NCI-H524 (cell line): ENCODE measurements around the gene ZNF541.

Experiments used
- DNase-seq, 2 experiments: peaks; one replicate each; lab custom pipeline; 2025; lab: John Stamatoyannopoulos, UW

The ZNF541 gene

GRCh38 chr19:47542030-47542475 lies 30.9 kb downstream of the ZNF541 start:
- DNase-seq = no peak

- no peak for DNase-seq
Measured at GRCh38 chr19:47541518-47541917, 31.4 kb downstream of the ZNF541 start.

GRCh38 chr19:47540748-47541147 lies 32.2 kb downstream of the ZNF541 start:
- DNase-seq = peak; percentile 27 to 48

- no peak for DNase-seq
Measured at GRCh38 chr19:47539747-47540311, 33.1 kb downstream of the ZNF541 start.

- DNase-seq = no peak
Measured at GRCh38 chr19:47538812-47539211, 34.1 kb downstream of the ZNF541 start.

GRCh38 chr19:47537493-47537892 lies 35.5 kb downstream of the ZNF541 start:
- no peak for DNase-seq

- no peak for DNase-seq
Measured at GRCh38 chr19:47534628-47535027, 38.3 kb downstream of the ZNF541 start.

- DNase-seq = no peak
Measured at GRCh38 chr19:47531640-47532387, 41.1 kb downstream of the ZNF541 start.

GRCh38 chr19:47529018-47529742 lies 43.8 kb downstream of the ZNF541 start:
- no peak for DNase-seq

- DNase-seq = no peak
Measured at GRCh38 chr19:47526798-47527197, 46.1 kb downstream of the ZNF541 start.

GRCh38 chr19:47523473-47523872 lies 49.5 kb downstream of the ZNF541 start:
- no peak for DNase-seq
